Kidney capillary endothelial cell (primary cell): ENCODE measurements around the gene RPN1.

Source experiments
- DNase-seq: peaks from one replicate; pipeline ENCODE4 v3.0.0-alpha.2; 2018; ENCODE audit warnings: low spot score

Gene RPN1

GRCh38 chr3:128648940-128649663 lies 1.5 kb downstream of the RPN1 start:
- no peak for DNase-seq

DNA sequence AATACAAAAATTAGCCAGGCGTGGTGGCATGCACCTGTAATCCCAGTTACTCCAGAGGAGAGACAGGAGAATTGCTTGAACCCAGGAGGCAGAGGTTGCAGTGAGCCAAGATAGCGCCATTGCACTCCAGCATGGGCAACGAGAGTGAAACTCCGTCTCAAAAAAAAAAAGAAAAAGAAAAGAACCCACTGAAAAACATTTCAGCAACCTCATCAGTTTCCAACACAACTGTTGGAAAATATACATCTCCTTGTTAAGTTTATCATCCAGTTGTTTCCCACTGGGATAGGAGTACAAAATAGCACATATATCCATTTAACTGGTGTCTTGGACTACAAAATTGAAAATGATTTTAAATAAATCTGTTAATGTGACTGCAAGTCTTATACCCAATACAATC lies 2.2 kb downstream of the RPN1 start:
- DNase-seq: no peak

DNA sequence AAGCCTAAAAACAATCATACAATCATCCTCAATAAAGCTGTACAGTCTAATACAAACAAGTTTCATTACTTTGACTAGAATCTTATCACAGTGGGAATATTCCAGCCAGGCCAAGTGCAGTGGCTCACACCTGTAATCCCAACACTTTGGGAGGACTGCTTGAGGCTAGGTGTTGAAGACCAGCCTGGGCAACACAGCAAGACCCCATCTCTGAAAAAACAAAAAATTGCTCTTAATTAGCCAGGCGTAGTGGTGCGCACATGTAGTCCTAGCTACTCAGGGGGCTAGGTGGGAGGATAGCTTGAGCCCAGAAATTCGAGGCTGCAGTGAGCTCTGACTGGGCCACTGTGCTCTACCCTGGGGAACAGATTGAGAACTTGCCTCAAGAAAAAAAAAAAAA lies 3.3 kb downstream of the RPN1 start:
- DNase-seq: no peak

DNA sequence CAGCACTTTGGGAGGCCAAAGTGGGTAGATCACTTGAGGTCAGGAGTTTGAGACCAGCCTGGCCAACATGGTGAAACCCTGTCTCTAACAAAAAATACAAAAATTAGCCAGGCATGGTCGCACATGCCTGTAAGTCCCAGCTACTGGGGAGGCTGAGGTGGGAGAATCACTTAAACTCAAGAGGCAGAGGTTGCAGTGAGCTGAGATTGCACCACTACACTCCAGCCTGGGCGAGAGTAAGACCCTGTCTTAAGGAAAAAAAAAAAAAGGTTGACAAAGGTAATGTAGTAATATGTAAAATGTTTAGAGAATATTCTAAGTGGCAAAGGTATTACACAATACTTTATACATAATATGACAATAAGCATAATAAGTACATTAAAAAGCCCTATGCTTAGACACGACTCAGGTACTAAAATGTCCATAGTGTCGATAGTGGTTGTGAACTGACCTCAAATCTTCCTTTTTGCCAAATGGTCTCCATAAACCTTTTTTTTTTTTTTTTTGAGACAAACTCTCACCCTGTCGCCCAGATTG lies 16.5 kb downstream of the RPN1 start:
- no peak for DNase-seq

DNA sequence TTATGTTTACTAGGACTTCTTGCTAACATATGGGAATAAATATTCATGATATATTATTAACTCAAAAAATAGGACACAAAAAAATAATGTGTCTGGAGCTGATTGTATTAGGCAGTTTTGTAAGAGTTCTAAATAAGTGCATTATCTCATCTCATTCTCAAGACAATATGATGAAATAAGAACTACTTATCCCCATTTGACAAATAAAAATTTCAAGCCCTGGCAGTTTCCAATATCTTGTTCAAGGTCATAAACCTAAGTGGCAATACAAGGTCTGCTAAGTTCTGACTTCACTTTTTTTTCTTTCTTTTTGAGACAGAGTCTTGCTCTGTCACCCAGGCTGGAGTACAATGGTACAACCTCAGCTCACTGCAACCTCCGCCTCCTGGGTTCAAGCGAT lies 18.3 kb downstream of the RPN1 start:
- DNase-seq: no peak

GRCh38 chr3:128629936-128630335 lies 20.7 kb downstream of the RPN1 start:
- no peak for DNase-seq

GRCh38 chr3:128625409-128625945 lies 25.1 kb downstream of the RPN1 start:
- DNase-seq: no peak

GRCh38 chr3:128624526-128625138 lies 26.0 kb downstream of the RPN1 start:
- DNase-seq: no peak

- DNase-seq: no peak
These were observed 26.8 kb downstream of the RPN1 start for GRCh38 chr3:128623762-128624176.

GRCh38 chr3:128621931-128622330 lies 28.7 kb downstream of the RPN1 start:
- DNase-seq: no peak

DNA sequence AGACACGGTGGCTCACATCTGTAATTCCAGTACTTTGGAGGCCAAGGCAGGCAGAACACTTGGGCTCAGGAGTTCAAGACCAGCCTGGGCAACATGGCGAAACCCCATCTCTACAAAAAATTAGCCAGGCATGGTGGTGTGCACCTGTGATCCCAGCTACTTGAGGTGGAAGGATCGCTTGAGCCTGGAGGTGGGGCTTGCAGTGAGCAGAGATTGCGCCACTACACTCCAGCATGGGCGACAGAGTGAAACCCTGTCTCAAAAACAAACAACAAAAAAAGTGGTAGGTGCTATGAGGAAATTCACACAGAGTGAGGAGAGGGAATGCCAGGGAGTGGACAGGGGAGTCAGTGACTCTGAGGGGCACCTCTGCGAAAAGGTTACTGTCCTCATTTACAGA lies 29.4 kb downstream of the RPN1 start:
- DNase-seq: no peak

GRCh38 chr3:128620268-128620691 lies 30.3 kb downstream of the RPN1 start:
- DNase-seq: no peak

DNA sequence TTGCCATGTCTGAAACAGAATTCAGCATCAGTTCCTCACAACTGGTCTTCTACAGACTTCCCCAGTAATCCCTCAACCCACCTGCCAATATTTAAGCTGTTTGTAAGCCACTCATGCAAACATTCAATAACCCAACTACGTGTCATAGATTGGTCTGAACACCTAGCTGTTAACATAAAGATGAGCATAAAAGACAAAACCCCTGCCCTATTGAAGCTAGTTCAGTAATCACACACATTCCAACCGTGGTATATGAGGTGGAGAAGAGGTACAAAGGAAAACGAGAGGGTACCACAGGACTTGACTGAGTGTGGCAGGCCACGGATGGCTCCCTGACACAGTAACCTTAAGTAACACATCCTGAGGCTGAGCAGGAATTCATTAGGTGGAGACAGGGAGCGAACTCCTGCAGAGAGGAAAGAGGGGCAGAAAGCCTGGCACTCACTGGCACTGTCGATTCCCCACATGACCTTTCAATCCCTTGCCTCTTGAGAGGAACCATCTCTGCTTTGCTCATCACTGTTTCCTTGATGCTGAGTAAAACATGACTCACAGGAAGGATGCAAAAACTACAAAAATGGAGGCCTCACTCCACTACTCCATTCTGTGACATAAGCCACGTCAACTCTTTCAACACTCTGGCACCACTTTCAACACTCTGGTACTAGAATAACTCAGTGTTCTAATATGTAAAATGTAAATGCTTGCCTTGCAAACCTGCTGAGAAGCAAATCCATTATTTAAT lies 31.3 kb downstream of the RPN1 start:
- peak; percentile 95 for DNase-seq

GRCh38 chr3:128618398-128618726 lies 32.3 kb downstream of the RPN1 start:
- no peak for DNase-seq

GRCh38 chr3:128617557-128618397 lies 32.8 kb downstream of the RPN1 start:
- peak; percentile 95 for DNase-seq

DNA sequence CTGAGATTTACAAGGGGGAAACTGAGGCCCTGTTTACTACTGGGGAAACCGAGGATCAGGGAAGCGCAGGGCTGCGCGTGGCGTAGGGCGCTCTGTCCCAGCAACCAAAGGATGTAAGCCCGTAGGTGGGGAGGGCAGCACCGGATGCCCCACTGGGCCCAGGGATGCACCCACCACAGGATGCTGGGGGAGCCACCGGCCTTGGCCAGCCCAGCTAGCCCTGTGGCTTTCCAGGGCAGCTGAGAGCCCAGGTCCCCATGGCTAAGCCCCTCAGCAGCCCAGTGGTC lies 33.4 kb downstream of the RPN1 start:
- no peak for DNase-seq

DNA sequence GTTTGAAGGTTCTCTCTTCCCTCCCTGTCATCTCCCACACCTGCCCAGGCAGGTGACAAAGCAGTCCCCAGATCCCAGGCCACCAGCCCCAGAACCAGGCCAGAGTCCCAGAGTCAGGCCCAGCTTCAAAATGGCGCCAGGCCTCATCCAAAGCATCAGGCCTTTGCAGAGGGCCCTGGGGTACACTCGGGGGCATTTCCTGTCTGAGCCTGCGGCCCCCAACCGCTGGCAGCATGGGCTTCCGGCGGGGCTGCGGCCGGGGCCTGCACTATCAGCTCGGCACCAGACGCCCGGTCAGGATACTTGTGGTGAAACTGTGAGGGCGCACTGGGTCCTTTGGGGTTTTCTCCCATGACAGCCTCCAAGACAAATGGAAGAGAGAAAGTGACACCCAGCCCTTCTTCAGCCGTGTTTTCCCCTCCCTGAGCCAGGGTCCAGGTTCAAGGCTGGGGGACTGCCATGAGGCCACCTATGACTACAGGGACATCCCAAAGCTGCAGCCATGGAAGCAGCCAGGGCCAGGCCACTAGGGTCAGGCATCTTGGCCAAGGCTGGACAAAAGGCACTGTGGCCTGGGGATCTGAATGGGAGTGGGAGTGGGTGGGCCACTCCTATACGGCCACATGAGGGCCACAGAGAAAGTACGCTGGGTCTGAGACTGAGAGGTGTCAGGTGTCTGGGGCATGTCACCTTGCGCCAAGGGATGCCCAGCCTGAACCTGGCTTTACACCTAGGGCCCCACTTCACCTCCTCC lies 33.9 kb downstream of the RPN1 start:
- DNase-seq: no peak

DNA sequence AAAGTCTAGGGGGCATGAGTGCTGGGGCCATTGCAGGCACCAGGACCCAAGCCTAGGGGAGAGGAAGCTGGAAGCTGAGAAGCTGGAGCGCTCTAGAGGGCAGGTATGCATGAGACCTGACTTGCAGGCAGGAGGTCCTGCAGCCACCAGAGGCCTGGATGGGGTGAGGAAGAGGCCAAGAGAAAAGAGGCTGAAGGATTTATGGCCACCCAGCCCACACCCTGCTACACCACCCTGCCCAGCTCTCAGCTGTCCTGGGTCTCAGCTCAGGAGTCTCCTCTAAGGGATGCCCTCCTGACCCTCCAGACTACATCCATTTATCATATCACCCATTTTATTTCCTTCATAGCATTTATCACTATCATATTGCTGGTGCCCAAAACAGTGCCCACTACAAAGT lies 36.5 kb downstream of the RPN1 start:
- no peak for DNase-seq

GRCh38 chr3:128613083-128613829 lies 37.4 kb downstream of the RPN1 start:
- no peak for DNase-seq

- DNase-seq: no peak
These were observed 40.1 kb downstream of the RPN1 start for GRCh38 chr3:128610451-128611070.
